MCF 10A (cell line): Measurements from ENCODE around the gene ZMAT5. TPM values are rescaled to one million over a fixed set of nuclear protein-coding genes. Genes with fewer than 3 reads are reported as not detected.

ENCODE experiments used
- BruUV-seq: library from RNA; stranded (reverse); fragments of 400-500 nt; replicated peaks from 2 replicates; lab custom pipeline; 2021; lab: Mats Ljungman, UMichigan
- CTCF ChIA-PET: fragments of 300-600 bp; sonication (Branson Sonifier 250); formaldehyde crosslinking; extraction: SDS; loops from one replicate; lab custom pipeline; 2021; ENCODE audit warnings: antibody characterized with exemption, inconsistent platforms; lab: Yijun Ruan, JAX
- POLR2A ChIA-PET: fragments of 300-600, 350-650 bp; sonication (Branson Sonifier 250); formaldehyde crosslinking; extraction: SDS; loops from one replicate; lab custom pipeline; 2020; ENCODE audit warnings: antibody characterized with exemption, inconsistent platforms; lab: Yijun Ruan, JAX
- DNase-seq: peaks from one replicate; pipeline ENCODE4 v3.0.0-alpha.2; 2018; ENCODE audit not compliant: unreplicated experiment
- H3K27ac Mint-ChIP-seq: one replicate; pipeline ENCODE4 v1.8.0; 2022; ENCODE audit warnings: mild to moderate bottlenecking, low read depth, mixed read lengths; ENCODE audit not compliant: unreplicated experiment
- H3K27me3 Mint-ChIP-seq: one replicate; pipeline ENCODE4 v1.8.0; 2022; ENCODE audit warnings: mixed read lengths; ENCODE audit not compliant: insufficient read depth, unreplicated experiment
- H3K36me3 Mint-ChIP-seq: one replicate; pipeline ENCODE4 v1.8.0; 2022; ENCODE audit warnings: mild to moderate bottlenecking, moderate library complexity, mixed read lengths; ENCODE audit not compliant: insufficient read depth, unreplicated experiment
- H3K4me1 Mint-ChIP-seq: one replicate; pipeline ENCODE4 v1.8.0; 2022; ENCODE audit warnings: mixed read lengths; ENCODE audit not compliant: insufficient read depth, unreplicated experiment
- H3K4me3 Mint-ChIP-seq: one replicate; pipeline ENCODE4 v1.8.0; 2022; ENCODE audit warnings: mild to moderate bottlenecking, moderate library complexity, mixed read lengths; ENCODE audit not compliant: unreplicated experiment
- H3K9me3 Mint-ChIP-seq: one replicate; pipeline ENCODE4 v1.8.0; 2022; ENCODE audit warnings: mixed read lengths; ENCODE audit not compliant: unreplicated experiment
- intact Hi-C: fragments of 100-400 bp; cut with micrococcal nuclease; formaldehyde crosslinking; loops from 2 replicates; pipeline ENCODE4 v1.14.1; 2022
- total RNA-seq: library from RNA; stranded (reverse); gene quantifications from 2 replicates; pipeline ENCODE4 v1.2.3, GENCODE V29; 2022
- TF ChIP-seq, protein P1 (sequence below): fragments of 200-600 bp; IDR thresholded peaks from one replicate; pipeline ENCODE4 v1.8.0; 2022; ENCODE audit warnings: antibody characterized with exemption, mild to moderate bottlenecking; ENCODE audit not compliant: unreplicated experiment

The ZMAT5 gene
- total RNA-seq, 1 experiment from 2014 or later, result 19.0 TPM

DNA sequence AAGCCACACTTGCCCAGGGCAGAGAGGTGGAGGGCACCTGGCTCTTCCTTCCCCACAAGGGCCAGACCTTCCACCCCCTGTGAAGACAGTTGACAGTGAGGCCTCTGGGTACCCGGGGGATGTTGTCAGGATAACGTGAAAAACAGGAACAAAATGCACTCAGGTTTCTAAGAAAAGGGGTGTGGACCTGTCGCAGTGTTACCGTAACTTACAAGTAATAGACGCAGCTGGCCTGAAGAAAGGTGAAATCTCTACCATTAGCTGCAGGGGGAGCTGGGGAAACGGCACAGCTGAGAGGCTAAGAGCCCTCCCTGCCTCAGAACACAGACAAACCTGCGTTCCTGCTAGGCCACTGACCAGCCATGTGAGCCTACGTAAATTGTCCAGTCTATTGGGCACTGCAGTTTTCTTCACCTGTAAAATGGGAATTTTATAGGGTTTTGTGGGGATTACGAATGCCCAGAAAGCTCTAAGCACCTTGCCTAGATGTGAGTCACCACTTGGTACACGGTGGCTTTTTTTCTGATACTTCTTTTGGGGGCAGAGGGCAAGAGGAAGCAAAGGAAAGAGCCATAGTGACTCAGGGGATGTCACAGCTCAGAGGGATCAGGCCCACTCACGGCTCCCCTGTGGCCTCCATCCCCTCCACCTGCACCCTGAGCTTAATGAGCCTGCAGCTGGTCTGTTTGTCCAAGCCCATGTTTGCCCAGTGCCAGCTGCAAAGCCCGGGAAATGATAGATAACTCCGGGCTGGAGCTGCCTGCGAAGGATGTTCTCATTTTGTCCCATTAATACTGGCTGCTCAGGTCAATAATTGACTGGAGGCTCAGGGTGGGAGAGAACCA, 65.4 kb downstream of the ZMAT5 start:
- POLR2A ChIA-PET, result no interaction called here

DNA sequence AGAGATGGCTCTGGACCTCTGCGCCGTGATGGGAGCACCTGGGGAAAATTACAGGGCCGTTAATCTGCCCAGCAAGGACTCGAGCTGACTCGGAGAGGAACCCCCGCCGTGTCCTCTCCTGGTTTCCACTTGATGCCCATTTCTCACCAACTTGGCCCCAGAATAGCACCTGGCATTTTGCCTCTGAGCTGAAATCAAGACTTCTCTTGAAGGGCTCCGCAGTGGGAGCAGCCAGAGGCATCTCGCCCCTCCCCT, 66.0 kb downstream of the ZMAT5 start:
- TF ChIP-seq, protein P1, sequence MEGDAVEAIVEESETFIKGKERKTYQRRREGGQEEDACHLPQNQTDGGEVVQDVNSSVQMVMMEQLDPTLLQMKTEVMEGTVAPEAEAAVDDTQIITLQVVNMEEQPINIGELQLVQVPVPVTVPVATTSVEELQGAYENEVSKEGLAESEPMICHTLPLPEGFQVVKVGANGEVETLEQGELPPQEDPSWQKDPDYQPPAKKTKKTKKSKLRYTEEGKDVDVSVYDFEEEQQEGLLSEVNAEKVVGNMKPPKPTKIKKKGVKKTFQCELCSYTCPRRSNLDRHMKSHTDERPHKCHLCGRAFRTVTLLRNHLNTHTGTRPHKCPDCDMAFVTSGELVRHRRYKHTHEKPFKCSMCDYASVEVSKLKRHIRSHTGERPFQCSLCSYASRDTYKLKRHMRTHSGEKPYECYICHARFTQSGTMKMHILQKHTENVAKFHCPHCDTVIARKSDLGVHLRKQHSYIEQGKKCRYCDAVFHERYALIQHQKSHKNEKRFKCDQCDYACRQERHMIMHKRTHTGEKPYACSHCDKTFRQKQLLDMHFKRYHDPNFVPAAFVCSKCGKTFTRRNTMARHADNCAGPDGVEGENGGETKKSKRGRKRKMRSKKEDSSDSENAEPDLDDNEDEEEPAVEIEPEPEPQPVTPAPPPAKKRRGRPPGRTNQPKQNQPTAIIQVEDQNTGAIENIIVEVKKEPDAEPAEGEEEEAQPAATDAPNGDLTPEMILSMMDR, result no peak
- intact Hi-C loops, result loop anchor here (5.0 kb wide), 2 partner anchors 306 to 386 kb away; no protein-coding TSS in a partner anchor
- Mint-ChIP-seq H3K27me3 (no peaks in the 10 kb centered on the region), H3K36me3 (peaks cover 30% of the 10 kb centered on the region), H3K27ac (no peak overlapping the region), H3K4me1 (no peaks in the 10 kb centered on the region), H3K4me3 (no peak overlapping the region), H3K9me3 (no peaks in the 10 kb centered on the region)
- ChIA-PET CTCF (interaction anchor here (0.8 kb wide), 1 partner anchor 96 kb away, joined by 3 read pairs; no protein-coding TSS in a partner anchor), POLR2A (no interaction called here)
- BruUV-seq, result no TSS peak
- DNase-seq, result no peak

More for the DNA sequence above, 65.4 kb downstream of the ZMAT5 start:
- intact Hi-C loops, result loop anchor here (5.0 kb wide), 2 partner anchors 306 to 386 kb away; no protein-coding TSS in a partner anchor
- Mint-ChIP-seq H3K27me3 (no peaks in the 10 kb centered on the region), H3K4me1 (no peaks in the 10 kb centered on the region), H3K36me3 (peaks cover 26% of the 10 kb centered on the region), H3K27ac (no peak overlapping the region), H3K9me3 (no peaks in the 10 kb centered on the region), H3K4me3 (no peak overlapping the region)
- TF ChIP-seq, protein P1, result peak; percentile 25
- CTCF ChIA-PET, result interaction anchor here (0.8 kb wide), 1 partner anchor 95 kb away, joined by 3 read pairs; no protein-coding TSS in a partner anchor
- BruUV-seq, result no TSS peak
- peak; percentile 25 for DNase-seq

- no peak overlapping the region for H3K27ac Mint-ChIP-seq
- H3K27me3 Mint-ChIP-seq, result no peaks in the 10 kb centered on the region
- no peak for DNase-seq
- intact Hi-C loops, result loop anchor here (5.0 kb wide), 2 partner anchors 307 to 387 kb away; no protein-coding TSS in a partner anchor
- H3K9me3 Mint-ChIP-seq, result no peaks in the 10 kb centered on the region
- H3K4me3 Mint-ChIP-seq, result no peak overlapping the region
- peaks cover 35% of the 10 kb centered on the region for H3K36me3 Mint-ChIP-seq
- ChIA-PET CTCF (no interaction called here), POLR2A (no interaction called here)
- TF ChIP-seq, protein P1, result no peak
- no peaks in the 10 kb centered on the region for H3K4me1 Mint-ChIP-seq
- no TSS peak for BruUV-seq
These were observed 66.5 kb downstream of the ZMAT5 start for GRCh38 chr22:29700206-29700899.
